Adrenal gland (tissue), 12 donors: ENCODE results near the gene SCYL3. TPM values are rescaled to one million over a fixed set of nuclear protein-coding genes. Genes with fewer than 3 reads are reported as not detected.

Experiments used
- DNase-seq, 7 donors: peaks; one replicate each; pipeline ENCODE4 v3.0.0-alpha.2; 2019 to 2020
- H3K27ac ChIP-seq, 5 donors: fragments of 200-600 bp; sonication (generic) in 4 of 5; 1 replicate in 3 of 5; 2 replicates in 2 of 5; pipeline versions ENCODE4 v1.5.1 to v1.8.0; 2016 to 2020; ENCODE audit warnings: mild to moderate bottlenecking in 1 of 5
- H3K27me3 ChIP-seq: fragments of 200-600 bp; 2 replicates; pipeline ENCODE4 v1.8.0; 2021
- H3K36me3 ChIP-seq, 2 donors: fragments of 200-600 bp; replicated peaks in 1 of 2; 1 replicate in 1 of 2; 2 replicates in 1 of 2; pipeline versions ENCODE4 v1.5.1 to v1.8.0; 2018 to 2022
- H3K4me1 ChIP-seq, 2 donors: fragments of 200-600 bp; replicated peaks in 1 of 2; 1 replicate in 1 of 2; 2 replicates in 1 of 2; pipeline versions ENCODE4 v1.5.1 to v1.8.0; 2018 to 2021
- H3K4me3 ChIP-seq, 4 donors: fragments of 200-600 bp; sonication (generic) in 3 of 4; one replicate each; pipeline ENCODE4 v1.5.1; 2016 to 2018
- H3K9me3 ChIP-seq, 3 donors: fragments of 200-600 bp; sonication (generic) in 1 of 3; replicated peaks in 1 of 3; 1 replicate in 2 of 3; 2 replicates in 1 of 3; pipeline versions ENCODE4 v1.5.1 to v1.8.0; 2016 to 2021
- POLR2A ChIP-seq, 2 donors: fragments of 450-650 bp; IDR thresholded peaks; one replicate each; pipeline ENCODE4 v1.6.1; 2017; ENCODE audit warnings: antibody characterized with exemption in 2 of 2, mild to moderate bottlenecking in 2 of 2, moderate library complexity in 1 of 2
- WGBS, 4 donors: extraction: QIAGEN DNeasy Blood & Tissue Kit in 2 of 4; methylation state at CpG; one replicate each; pipeline versions ENCODE4 v1.1.5 to v1.1.7; 2013 to 2017; 5-methylcytosine and 5-hydroxymethylcytosine counted together
- intact Hi-C, 2 donors: fragments of 100-400 bp; cut with DNase I; formaldehyde crosslinking; loops; one replicate each; pipeline versions ENCODE4 v1.14.1 to v1.15.0; 2022 to 2023
- polyA plus RNA-seq, 3 donors: library from polyadenylated mRNA; stranded (reverse); fragments of 200-250 nt in 2 of 3; fragments of 350-450 nt in 1 of 3; fragmentation: Illumina TruSeq in 1 of 3; extraction: RNeasy Lipid Tissue Mini Kit (QIAGEN cat#74804) in 1 of 3; gene quantifications; one replicate each; pipeline ENCODE4 v1.2.3, GENCODE V29; 2013 to 2014
- total RNA-seq, 9 donors: library from RNA; depleted of rRNA in 4 of 9; stranded (reverse); fragments of >200 nt in 4 of 9; fragments of 120-200 nt in 1 of 9; fragmentation: NEBNext Ultra II Directional in 1 of 9; extraction: Animal tissue kit (Norgen Biotek cat#: 25700) in 1 of 9; gene quantifications; one replicate each; pipeline versions ENCODE4 v1.1.0 to v1.2.4, GENCODE V29; 2013 to 2023
- TF ChIP-seq, protein P1 (sequence below), 6 experiments: fragments of 450-650 bp in 4 of 6; fragments of 200-600 bp in 2 of 6; sonication (generic) in 1 of 6; IDR thresholded peaks; 1 replicate in 5 of 6; 2 replicates in 1 of 6; pipeline versions ENCODE4 v1.5.1 to v1.8.0; 2016 to 2021; ENCODE audit warnings: antibody characterized with exemption in 6 of 6, mild to moderate bottlenecking in 2 of 6, moderate library complexity in 1 of 6
- donor health status: healthy with polysubstance abuse.
- donor health status: Bipolar disorder and iron deficiency.
- donor health status: DM: yes; HTN: yes; CAD: no.
- donor health status: DM: no; HTN: no; CAD: no.
- donor health status: DM: no; HTN: no; CAD: no.
- donor health status: DM: yes; HTN: yes; CAD: no.

Gene SCYL3
- total and polyA plus RNA-seq, 12 donors, result 3.4 to 15.0 (median 10.1) TPM

DNA sequence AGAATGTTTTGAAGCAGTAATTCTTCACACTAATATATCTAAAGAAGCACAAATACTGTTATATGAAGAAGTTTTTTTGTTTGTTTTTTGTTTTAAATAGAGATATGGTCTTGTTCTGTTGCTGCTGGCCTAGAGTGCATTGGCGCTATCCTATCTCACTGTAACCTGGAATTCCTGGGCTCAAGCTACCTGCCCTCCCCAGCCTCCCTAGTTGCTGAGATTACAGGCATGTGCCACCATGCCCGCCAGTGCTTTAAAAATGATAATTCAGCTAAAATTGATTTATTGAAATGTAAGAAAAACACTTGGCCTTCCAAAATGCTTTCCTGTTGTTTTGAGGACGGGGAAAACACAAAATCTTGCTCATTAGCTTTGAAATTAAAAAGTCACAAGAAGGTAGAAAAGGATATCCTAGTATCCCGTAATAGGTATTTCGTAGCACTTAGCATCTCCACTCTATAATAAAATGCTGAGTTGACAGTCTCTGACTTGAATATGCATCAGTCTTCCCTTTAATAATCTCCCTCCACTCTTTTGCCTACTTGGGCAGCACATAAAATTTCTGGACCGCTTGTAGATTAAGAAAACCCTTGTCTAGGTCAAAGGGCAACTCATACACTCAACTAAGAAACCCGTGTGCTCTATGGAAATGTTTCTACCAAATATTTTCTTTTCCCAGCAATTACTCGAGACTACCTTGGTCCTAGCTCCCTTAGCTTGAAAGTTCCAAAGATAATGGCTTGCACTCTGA, 1.3 kb downstream of the SCYL3 start:
- no peaks in the 10 kb centered on the region for H3K27me3 ChIP-seq
- TF ChIP-seq, protein P1, sequence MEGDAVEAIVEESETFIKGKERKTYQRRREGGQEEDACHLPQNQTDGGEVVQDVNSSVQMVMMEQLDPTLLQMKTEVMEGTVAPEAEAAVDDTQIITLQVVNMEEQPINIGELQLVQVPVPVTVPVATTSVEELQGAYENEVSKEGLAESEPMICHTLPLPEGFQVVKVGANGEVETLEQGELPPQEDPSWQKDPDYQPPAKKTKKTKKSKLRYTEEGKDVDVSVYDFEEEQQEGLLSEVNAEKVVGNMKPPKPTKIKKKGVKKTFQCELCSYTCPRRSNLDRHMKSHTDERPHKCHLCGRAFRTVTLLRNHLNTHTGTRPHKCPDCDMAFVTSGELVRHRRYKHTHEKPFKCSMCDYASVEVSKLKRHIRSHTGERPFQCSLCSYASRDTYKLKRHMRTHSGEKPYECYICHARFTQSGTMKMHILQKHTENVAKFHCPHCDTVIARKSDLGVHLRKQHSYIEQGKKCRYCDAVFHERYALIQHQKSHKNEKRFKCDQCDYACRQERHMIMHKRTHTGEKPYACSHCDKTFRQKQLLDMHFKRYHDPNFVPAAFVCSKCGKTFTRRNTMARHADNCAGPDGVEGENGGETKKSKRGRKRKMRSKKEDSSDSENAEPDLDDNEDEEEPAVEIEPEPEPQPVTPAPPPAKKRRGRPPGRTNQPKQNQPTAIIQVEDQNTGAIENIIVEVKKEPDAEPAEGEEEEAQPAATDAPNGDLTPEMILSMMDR (IDR thresholded peaks at IDR 0.05), result no peak
- no peak for TF ChIP-seq POLR2A (IDR thresholded peaks at IDR 0.05)
- peak overlapping the region in 4 of 5 donors; percentile 89 to 99 (median 99) for H3K27ac ChIP-seq
- 57 to 65% (median 59%) methylated on average over 8 of the region's 8 CpGs for WGBS, 4 donors
- no peak for DNase-seq
- peaks cover 0 to 10% of the 10 kb centered on the region in 2 donors for H3K36me3 ChIP-seq
- intact Hi-C loops, result no loop called here
- peaks cover 18 to 31% of the 10 kb centered on the region in 2 donors for H3K4me1 ChIP-seq
- H3K4me3 ChIP-seq, result peak overlapping the region in 3 of 4 donors; percentile 69 to 84 (median 83)
- no peaks in the 10 kb centered on the region for H3K9me3 ChIP-seq

DNA sequence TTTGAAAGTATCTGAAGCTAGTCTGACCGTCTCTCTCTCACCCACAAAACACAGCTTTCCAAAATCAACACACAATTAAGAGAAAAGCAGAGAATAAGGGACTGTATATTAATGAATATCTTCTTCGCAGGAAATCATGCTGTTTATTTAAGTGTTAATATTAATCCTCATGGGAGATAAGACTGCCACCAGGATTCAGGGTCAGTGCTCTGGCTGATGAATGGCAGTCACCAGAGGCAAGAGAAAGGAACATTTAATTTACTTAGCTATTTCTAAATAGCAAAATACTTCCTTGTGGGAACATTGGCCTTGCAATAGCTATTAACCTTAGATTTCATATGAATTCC, 2.2 kb downstream of the SCYL3 start:
- Histone ChIP-seq H3K27ac (peak overlapping the region in 2 of 5 donors; percentile 99), H3K9me3 (no peaks in the 10 kb centered on the region), H3K4me1 (peaks cover 18 to 31% of the 10 kb centered on the region in 2 donors), H3K27me3 (no peaks in the 10 kb centered on the region), H3K36me3 (peaks cover 0 to 15% of the 10 kb centered on the region in 2 donors), H3K4me3 (no peak overlapping the region)
- WGBS, 4 donors, result 26 to 42% (median 38%) methylated on average over 2 of the region's 2 CpGs
- DNase-seq, result peak in 3 of 7 donors; percentile 27 to 50 (median 32)
- intact Hi-C loops, result no loop called here
- TF ChIP-seq POLR2A (IDR thresholded peaks at IDR 0.05), result no peak
- TF ChIP-seq, protein P1 (IDR thresholded peaks at IDR 0.05), result no peak

DNA sequence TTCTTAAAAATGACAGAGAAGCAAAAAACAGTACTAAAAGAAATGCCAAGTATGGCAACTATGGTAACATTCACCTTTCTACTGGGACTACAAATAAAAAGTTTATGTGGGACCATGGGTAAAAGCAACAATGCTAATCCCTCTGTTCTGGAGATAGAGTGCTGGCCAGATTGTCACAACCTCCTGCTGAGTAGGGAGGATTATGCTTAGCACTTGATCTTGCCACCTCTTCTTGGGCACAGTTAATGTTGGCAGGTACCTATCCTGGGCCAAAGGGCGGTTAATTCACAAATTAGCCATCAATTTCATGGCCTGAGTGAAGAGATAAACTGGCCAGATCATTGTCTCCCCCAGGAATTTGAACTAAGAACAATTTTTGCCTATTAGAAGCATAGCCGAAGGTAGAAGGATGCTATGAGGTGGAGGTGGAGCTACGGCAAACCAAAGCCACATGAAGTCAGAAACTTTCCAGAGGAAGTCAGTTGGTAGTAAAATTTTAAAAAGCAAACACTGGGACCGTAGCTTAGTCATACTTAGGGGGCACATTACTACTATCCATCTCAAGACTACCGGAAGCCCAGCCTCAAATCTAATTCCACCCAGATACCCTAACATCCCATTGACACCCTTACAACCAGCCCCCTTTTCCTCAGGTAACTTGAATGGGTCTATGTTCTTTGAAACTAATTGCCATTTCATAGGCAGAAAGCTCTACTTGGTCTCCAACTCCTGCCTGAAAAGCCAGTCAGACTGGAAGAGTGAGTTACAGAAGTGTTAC, 2.7 kb downstream of the SCYL3 start:
- 64 to 78% (median 76%) methylated on average over 5 of the region's 5 CpGs for WGBS, 4 donors
- Histone ChIP-seq H3K4me1 (peaks cover 18 to 31% of the 10 kb centered on the region in 2 donors), H3K27ac (peak overlapping the region in 2 of 5 donors; percentile 99), H3K36me3 (peaks cover 0 to 21% of the 10 kb centered on the region in 2 donors), H3K9me3 (no peaks in the 10 kb centered on the region), H3K4me3 (no peak overlapping the region), H3K27me3 (no peaks in the 10 kb centered on the region)
- intact Hi-C loops, result no loop called here
- TF ChIP-seq POLR2A (IDR thresholded peaks at IDR 0.05), result no peak
- TF ChIP-seq, protein P1 (IDR thresholded peaks at IDR 0.05), result no peak
- no peak for DNase-seq

DNA sequence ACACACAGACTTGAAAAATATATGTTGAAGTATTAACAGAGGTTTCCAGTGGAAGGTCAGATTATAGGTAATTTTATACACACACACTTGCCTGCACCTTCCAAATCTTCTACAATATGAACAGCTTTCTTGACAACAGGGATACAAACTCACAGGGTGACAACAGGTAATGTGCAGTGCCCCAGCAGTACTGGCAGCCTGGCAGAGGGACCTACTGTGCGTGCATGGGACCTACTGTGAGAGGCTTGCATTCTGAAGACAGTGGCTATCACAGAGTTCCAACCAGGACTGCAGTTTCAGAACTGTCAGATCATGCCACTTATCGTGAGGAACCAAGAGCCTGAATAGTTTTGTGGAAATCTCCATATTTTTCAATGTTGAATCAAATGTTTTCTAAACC, 3.8 kb downstream of the SCYL3 start:
- Histone ChIP-seq H3K27ac (no peak overlapping the region), H3K36me3 (peaks cover 0 to 26% of the 10 kb centered on the region in 2 donors), H3K9me3 (no peaks in the 10 kb centered on the region), H3K27me3 (no peaks in the 10 kb centered on the region), H3K4me3 (no peak overlapping the region), H3K4me1 (peaks cover 18 to 31% of the 10 kb centered on the region in 2 donors)
- DNase-seq, result no peak
- 96 to 100% (median 98%) methylated on average over 2 of the region's 2 CpGs for WGBS, 4 donors
- TF ChIP-seq POLR2A (IDR thresholded peaks at IDR 0.05), result no peak
- TF ChIP-seq, protein P1 (IDR thresholded peaks at IDR 0.05), result no peak
- intact Hi-C loops, result no loop called here
